Muscle layer of duodenum (tissue), 2 donors: ENCODE data around the gene NOL4L.
"Not testable (repeated sequence)": the region's sequence is repeated elsewhere in the genome, so short reads cannot be mapped to it uniquely, and the experiment has no call there.

Experiments
- H3K27ac ChIP-seq: one replicate; pipeline ENCODE4 v1.7.0; 2013; ENCODE audit warnings: mild to moderate bottlenecking, low read length
- H3K27me3 ChIP-seq: one replicate; pipeline ENCODE4 v1.7.0; 2013; ENCODE audit warnings: low read depth, mild to moderate bottlenecking, control low read depth, low read length
- H3K36me3 ChIP-seq, 2 donors: one replicate each; pipeline ENCODE4 v1.7.0; 2013; ENCODE audit warnings: low read length in 2 of 2, control low read depth in 1 of 2, mild to moderate bottlenecking in 1 of 2; ENCODE audit not compliant: insufficient read depth in 2 of 2, control insufficient read depth in 1 of 2
- H3K4me1 ChIP-seq, 2 donors: one replicate each; pipeline ENCODE4 v1.7.0; 2013; ENCODE audit warnings: low read length in 2 of 2, mild to moderate bottlenecking in 2 of 2, control low read depth in 1 of 2, moderate library complexity in 1 of 2; ENCODE audit not compliant: insufficient read depth in 2 of 2, control insufficient read depth in 1 of 2
- H3K4me3 ChIP-seq, 2 donors: one replicate each; pipeline ENCODE4 v1.7.0; 2013; ENCODE audit warnings: low read length in 2 of 2, low read depth in 1 of 2, mild to moderate bottlenecking in 1 of 2
- H3K9me3 ChIP-seq, 2 donors: one replicate each; pipeline ENCODE4 v1.7.0; 2013; ENCODE audit warnings: low read length in 2 of 2, control low read depth in 1 of 2, mild to moderate bottlenecking in 1 of 2; ENCODE audit not compliant: control insufficient read depth in 1 of 2
- donor health status: healthy.

Gene NOL4L

DNA sequence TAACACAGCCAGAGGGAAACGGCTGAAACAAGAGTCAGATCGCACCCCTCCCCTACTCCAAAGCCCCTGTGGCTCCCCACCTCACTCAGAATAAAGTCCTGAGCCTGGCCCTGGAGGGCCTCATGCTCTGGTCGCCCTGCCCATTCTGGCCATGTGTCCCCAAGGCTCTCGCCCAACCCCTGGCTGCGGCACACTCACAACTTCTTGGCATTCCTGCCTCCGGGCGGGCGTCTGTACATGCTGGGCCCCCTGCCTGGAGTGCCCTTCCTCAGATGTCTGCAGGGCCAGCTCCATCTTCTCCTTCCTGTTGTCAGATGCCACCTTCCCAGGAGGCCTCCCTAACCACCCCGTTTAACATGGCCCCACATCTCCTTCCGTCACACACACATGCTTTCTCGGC lies 17.1 kb upstream of the NOL4L start:
- Histone ChIP-seq H3K9me3 (no peaks in the 10 kb centered on the region), H3K27me3 (no peaks in the 10 kb centered on the region), H3K4me3 (no peak overlapping the region), H3K27ac (no peak overlapping the region), H3K4me1 (no peaks in the 10 kb centered on the region), H3K36me3 (no peaks in the 10 kb centered on the region)

DNA sequence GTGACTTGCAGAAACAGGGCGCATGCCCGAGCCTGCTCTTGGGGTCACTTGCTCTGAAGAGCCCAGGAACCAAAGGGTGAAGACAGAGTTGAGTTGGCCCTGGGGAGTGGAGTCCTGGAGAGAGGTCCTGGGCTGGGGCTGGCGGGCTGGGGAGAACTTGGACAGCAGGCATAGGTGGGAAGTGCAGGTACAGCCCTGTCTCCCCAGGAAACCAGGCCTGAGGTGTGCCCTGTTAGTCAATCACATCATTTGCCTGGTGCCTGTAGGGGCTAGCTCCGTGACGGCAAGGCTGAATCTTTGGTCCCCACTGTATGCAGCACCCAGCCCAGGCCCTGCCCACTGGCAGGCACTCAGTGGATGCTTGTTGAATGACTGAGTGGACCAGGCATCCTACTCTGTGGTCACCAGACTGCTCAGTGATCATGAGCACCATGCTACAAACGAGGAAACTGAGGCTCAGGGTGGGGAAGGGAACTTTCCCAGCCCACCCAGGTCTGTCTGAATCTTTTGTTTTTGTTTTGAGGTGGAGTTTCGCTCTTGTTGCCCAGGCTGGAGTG lies 15.6 kb upstream of the NOL4L start:
- no peaks in the 10 kb centered on the region for H3K27me3 ChIP-seq
- no peaks in the 10 kb centered on the region for H3K36me3 ChIP-seq
- H3K27ac ChIP-seq: no peak overlapping the region
- no peaks in the 10 kb centered on the region for H3K4me1 ChIP-seq
- no peaks in the 10 kb centered on the region for H3K9me3 ChIP-seq
- H3K4me3 ChIP-seq: no peak overlapping the region

GRCh38 chr20:32599783-32600340 lies 14.7 kb upstream of the NOL4L start:
- H3K4me3 ChIP-seq: no peak overlapping the region
- H3K4me1 ChIP-seq: no peaks in the 10 kb centered on the region
- no peaks in the 10 kb centered on the region for H3K9me3 ChIP-seq
- no peak overlapping the region for H3K27ac ChIP-seq
- no peaks in the 10 kb centered on the region for H3K36me3 ChIP-seq
- no peaks in the 10 kb centered on the region for H3K27me3 ChIP-seq

DNA sequence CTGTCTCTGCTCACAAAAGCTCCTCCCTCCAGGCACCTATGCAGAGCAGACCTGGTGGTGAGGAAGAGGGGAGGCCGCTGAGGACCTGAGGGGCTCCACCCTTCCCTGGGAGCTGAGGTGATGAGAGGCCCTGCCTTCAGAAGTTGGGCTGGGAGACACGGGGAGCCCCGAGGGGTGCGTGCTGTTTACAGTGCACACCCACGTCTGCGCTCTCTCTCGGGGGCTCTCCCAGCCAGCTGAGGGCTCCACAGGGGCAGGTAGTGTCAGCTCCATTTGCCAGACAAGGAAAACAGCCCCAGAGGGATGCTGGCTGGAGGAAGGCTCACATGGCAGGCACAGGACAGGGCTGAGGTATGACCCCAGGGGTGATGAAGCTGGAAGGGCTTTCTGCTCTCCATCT lies 13.5 kb upstream of the NOL4L start:
- Histone ChIP-seq H3K9me3 (no peaks in the 10 kb centered on the region), H3K27ac (no peak overlapping the region), H3K4me1 (no peaks in the 10 kb centered on the region), H3K4me3 (no peak overlapping the region), H3K36me3 (no peaks in the 10 kb centered on the region), H3K27me3 (no peaks in the 10 kb centered on the region)

DNA sequence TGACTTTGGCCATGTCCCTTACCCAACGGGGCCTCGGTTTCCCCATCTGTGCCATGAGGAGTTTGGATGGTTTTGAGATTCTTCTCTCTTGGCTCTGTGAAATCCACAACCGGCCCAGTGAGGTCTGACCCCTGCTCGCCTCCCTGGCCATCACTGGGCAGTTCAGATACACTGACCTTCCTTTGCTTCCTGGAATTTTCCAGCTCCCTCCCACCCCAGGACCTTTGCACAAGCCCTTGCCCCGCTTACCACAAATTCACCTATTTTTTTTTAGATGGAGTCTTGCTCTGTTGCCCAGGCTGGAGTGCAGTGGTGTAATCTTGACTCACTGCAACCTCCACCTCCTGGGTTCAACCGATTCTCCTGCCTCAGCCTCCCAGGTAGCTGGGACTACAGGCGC lies 12.6 kb upstream of the NOL4L start:
- no peaks in the 10 kb centered on the region for H3K27me3 ChIP-seq
- no peaks in the 10 kb centered on the region for H3K4me1 ChIP-seq
- H3K36me3 ChIP-seq: no peaks in the 10 kb centered on the region
- no peaks in the 10 kb centered on the region for H3K9me3 ChIP-seq
- H3K27ac ChIP-seq: no peak overlapping the region
- H3K4me3 ChIP-seq: no peak overlapping the region

DNA sequence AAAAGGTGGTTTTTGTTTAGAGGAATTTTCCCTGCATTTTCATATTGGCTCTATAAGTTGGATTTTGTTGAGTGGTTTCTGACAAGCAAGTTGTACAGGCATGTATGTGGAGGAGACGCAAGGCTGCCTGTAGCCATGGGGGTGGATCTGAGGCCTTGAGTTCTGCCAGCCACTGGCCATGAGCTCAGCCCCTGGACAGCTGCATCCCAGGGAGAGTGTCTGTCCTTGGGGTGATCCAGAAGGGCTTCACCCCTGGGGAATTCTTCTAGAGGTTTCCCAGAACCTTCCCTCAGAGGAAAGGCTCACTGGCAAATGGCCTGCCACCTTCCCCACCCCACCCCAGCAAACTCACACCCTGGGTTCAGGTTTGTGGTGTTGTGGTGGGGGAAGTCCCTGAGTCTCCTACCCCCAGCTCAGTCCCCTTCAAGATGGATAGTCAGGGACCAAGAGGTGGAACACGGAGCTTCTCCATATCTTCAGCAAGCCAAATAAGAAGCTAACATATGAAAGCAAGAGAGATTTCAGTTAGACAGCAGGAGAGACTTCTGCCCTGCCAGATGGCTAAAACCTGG lies 11.6 kb upstream of the NOL4L start:
- Histone ChIP-seq H3K4me1 (no peaks in the 10 kb centered on the region), H3K36me3 (no peaks in the 10 kb centered on the region), H3K27ac (no peak overlapping the region), H3K4me3 (no peak overlapping the region), H3K27me3 (no peaks in the 10 kb centered on the region), H3K9me3 (no peaks in the 10 kb centered on the region)

GRCh38 chr20:32595143-32595542 lies 10.0 kb upstream of the NOL4L start:
- Histone ChIP-seq H3K9me3 (no peaks in the 10 kb centered on the region), H3K4me1 (no peaks in the 10 kb centered on the region), H3K4me3 (no peak overlapping the region), H3K27ac (no peak overlapping the region), H3K27me3 (no peaks in the 10 kb centered on the region), H3K36me3 (no peaks in the 10 kb centered on the region)

DNA sequence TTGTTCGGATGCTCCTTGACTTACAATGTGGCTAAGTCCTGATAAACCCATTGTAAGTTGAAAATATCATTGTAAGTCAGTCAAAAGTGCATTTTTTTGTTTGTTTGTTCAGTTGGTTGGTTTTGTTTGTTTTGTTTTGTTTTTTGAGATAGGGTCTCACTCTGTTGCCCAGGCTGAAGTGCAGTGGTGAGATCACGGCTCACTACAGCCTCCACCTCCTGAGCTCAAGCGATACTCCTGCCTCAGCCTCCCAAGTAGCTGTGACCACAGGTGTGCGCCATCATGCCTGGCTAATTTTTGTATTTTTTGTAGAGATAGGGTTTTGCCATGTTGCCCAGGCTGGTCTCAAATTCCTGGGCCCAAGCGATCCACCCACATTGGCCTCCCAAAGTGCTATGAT lies 9.5 kb upstream of the NOL4L start:
- not testable (repeated sequence) for H3K4me1 ChIP-seq, H3K27me3 ChIP-seq, H3K36me3 ChIP-seq, H3K9me3 ChIP-seq, H3K4me3 ChIP-seq, H3K27ac ChIP-seq

- H3K4me1 ChIP-seq: no peaks in the 10 kb centered on the region
These were observed 9.1 kb upstream of the NOL4L start for GRCh38 chr20:32594204-32594603.

DNA sequence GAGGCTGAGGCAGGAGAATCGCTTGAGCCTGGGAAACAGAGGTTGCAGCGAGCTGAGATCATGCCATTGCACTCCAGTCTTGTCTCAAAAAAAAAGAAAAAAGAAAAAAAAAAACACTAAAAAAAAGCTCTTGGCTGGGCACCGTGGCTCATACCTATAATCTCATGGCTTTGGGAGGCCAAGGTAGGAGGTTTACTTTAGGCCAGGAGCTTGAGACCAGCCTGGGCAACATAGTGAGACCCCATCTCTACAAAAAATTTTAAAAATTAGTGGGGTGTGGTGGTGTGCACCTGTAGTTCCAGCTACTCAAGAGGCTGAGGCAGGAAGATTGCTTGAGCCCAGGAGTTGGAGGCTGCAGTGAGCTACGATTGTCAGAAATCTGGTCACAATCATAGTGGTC lies 7.5 kb upstream of the NOL4L start:
- H3K27me3 ChIP-seq, H3K9me3 ChIP-seq, H3K4me1 ChIP-seq, H3K36me3 ChIP-seq, H3K27ac ChIP-seq, H3K4me3 ChIP-seq: not testable (repeated sequence)

More at GRCh38 chr20:32594204-32594603, 9.1 kb upstream of the NOL4L start:
- no peaks in the 10 kb centered on the region for H3K36me3 ChIP-seq
- no peak overlapping the region for H3K4me3 ChIP-seq
- no peak overlapping the region for H3K27ac ChIP-seq
- H3K9me3 ChIP-seq: no peaks in the 10 kb centered on the region
- H3K27me3 ChIP-seq: no peaks in the 10 kb centered on the region

DNA sequence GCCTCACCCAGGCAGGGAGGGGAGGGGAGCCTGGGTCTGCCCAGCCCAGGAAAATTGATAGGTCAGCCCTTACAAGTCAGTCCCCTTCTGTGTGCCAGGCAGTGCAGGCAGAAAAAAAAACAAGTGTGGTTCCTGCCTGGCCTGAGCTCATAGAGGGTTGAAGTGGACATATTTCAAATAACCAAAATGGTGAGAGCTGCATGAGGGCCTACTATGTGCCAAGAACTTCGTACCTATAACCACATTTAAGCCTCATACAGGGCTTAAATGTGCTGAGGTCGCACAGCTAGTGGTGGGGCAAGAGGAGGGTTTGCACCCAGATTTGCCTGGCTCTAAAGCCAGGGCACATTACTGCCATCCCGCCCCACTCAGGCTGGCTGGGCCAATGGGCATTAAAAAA lies 6.9 kb upstream of the NOL4L start:
- no peak overlapping the region for H3K4me3 ChIP-seq
- no peaks in the 10 kb centered on the region for H3K27me3 ChIP-seq
- H3K27ac ChIP-seq: no peak overlapping the region
- no peaks in the 10 kb centered on the region for H3K4me1 ChIP-seq
- no peaks in the 10 kb centered on the region for H3K9me3 ChIP-seq
- H3K36me3 ChIP-seq: no peaks in the 10 kb centered on the region

DNA sequence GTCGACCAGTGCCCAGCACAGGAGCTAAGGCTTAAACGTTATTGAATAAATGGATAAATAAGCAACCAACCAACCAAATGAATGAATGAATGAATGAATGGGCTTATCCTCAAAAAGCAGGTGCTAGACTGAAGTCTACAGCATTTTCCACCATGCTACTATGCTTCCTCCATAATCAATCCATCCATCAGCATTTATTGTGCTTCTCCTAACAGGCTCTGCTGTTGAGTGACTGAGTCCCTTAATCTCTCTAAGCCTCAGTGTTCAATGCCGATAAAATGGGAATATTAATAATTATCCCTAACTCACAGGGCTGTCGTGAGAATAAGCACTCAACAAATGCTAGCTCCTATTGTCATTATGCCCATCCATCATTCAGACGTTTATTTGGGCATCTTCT lies 4.6 kb upstream of the NOL4L start:
- Histone ChIP-seq H3K4me1 (peaks cover 0 to 5% of the 10 kb centered on the region in 2 donors), H3K4me3 (no peak overlapping the region), H3K36me3 (no peaks in the 10 kb centered on the region), H3K27ac (no peak overlapping the region), H3K27me3 (no peaks in the 10 kb centered on the region), H3K9me3 (no peaks in the 10 kb centered on the region)
